ENCODE data around the gene FOXP1. TPM values are rescaled to one million over a fixed set of nuclear protein-coding genes. Genes with fewer than 3 reads are reported as not detected.

FOXP1 gene
- total and polyA plus RNA-seq, 2 donors from 2014 or later: 6.7 to 87.2 TPM

GRCh38 chr3:71039332-71039731 is 544.2 kb downstream of the FOXP1 start:
- Histone ChIP-seq H3K9ac (ENCODE audit: low read length in 3 of 3) (no peak overlapping the region), H3K27ac (ENCODE audit: low read depth in 2 of 2, low read length in 2 of 2) (no peak overlapping the region), H3K4me1 (ENCODE audit: control insufficient read depth in 2 of 3, insufficient read depth in 2 of 3, low read depth in 1 of 3, low read length in 3 of 3) (no peaks in the 10 kb centered on the region), H3K36me3 (ENCODE audit: control insufficient read depth in 2 of 3, insufficient read depth in 3 of 3, low read length in 3 of 3) (peaks cover 2 to 33% (median 9%) of the 10 kb centered on the region in 3 donors), H3K27me3 (ENCODE audit: control insufficient read depth, insufficient read depth, low read length) (no peaks in the 10 kb centered on the region), H3K9me3 (ENCODE audit: control insufficient read depth in 2 of 3, insufficient read depth in 1 of 3, low read length in 3 of 3) (no peaks in the 10 kb centered on the region), H3K4me3 (ENCODE audit: low read length in 3 of 3) (no peak overlapping the region)
- DNase-seq (no peak), FAIRE-seq (no peak)
- intact Hi-C loops (cut with DNase I): no loop called here
- TF ChIP-seq, protein P1, sequence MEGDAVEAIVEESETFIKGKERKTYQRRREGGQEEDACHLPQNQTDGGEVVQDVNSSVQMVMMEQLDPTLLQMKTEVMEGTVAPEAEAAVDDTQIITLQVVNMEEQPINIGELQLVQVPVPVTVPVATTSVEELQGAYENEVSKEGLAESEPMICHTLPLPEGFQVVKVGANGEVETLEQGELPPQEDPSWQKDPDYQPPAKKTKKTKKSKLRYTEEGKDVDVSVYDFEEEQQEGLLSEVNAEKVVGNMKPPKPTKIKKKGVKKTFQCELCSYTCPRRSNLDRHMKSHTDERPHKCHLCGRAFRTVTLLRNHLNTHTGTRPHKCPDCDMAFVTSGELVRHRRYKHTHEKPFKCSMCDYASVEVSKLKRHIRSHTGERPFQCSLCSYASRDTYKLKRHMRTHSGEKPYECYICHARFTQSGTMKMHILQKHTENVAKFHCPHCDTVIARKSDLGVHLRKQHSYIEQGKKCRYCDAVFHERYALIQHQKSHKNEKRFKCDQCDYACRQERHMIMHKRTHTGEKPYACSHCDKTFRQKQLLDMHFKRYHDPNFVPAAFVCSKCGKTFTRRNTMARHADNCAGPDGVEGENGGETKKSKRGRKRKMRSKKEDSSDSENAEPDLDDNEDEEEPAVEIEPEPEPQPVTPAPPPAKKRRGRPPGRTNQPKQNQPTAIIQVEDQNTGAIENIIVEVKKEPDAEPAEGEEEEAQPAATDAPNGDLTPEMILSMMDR (IDR thresholded peaks at IDR 0.05; ENCODE audit: borderline replicate concordance, extremely low read depth, insufficient read depth): no peak

- FAIRE-seq (no peak), DNase-seq (no peak)
- no peaks in the 10 kb centered on the region for H3K4me1 ChIP-seq (ENCODE audit: control insufficient read depth in 2 of 3, insufficient read depth in 2 of 3, low read depth in 1 of 3, low read length in 3 of 3)
- intact Hi-C loops (cut with DNase I): no loop called here
- TF ChIP-seq, protein P1 (IDR thresholded peaks at IDR 0.05; ENCODE audit: borderline replicate concordance, extremely low read depth, insufficient read depth): no peak
- no peak overlapping the region for H3K27ac ChIP-seq (ENCODE audit: low read depth in 2 of 2, low read length in 2 of 2)
- H3K9ac ChIP-seq (ENCODE audit: low read length in 3 of 3): no peak overlapping the region
- H3K4me3 ChIP-seq (ENCODE audit: low read length in 3 of 3): no peak overlapping the region
- no peaks in the 10 kb centered on the region for H3K27me3 ChIP-seq (ENCODE audit: control insufficient read depth, insufficient read depth, low read length)
- H3K9me3 ChIP-seq (ENCODE audit: control insufficient read depth in 2 of 3, insufficient read depth in 1 of 3, low read length in 3 of 3): no peaks in the 10 kb centered on the region
- H3K36me3 ChIP-seq (ENCODE audit: control insufficient read depth in 2 of 3, insufficient read depth in 3 of 3, low read length in 3 of 3): peaks cover 2 to 28% (median 9%) of the 10 kb centered on the region in 3 donors
Observed at GRCh38 chr3:71037775-71038174, 545.8 kb downstream of the FOXP1 start.

DNA sequence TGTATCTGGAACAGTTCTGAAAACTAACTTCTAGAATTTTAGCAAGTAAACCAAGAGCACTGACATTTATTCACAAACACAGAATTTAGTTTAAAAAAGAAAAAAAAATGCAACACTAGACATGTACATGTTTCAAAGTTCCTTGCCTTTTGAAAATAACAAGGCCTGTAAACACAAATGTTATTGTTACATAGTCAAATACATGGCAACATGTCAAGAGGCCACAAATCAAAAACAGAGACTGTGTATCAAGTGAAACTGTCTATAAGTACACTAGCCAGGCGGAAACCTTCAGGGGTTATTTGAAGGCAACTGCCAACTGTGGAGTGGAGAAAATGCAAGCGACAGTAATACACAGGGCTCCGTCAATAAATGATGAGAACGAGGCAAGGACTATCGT is 547.6 kb downstream of the FOXP1 start:
- TF ChIP-seq, protein P1 (IDR thresholded peaks at IDR 0.05; ENCODE audit: borderline replicate concordance, extremely low read depth, insufficient read depth): no peak
- Histone ChIP-seq H3K27ac (ENCODE audit: low read depth in 2 of 2, low read length in 2 of 2) (no peak overlapping the region), H3K36me3 (ENCODE audit: control insufficient read depth in 2 of 3, insufficient read depth in 3 of 3, low read length in 3 of 3) (peaks cover 0 to 21% (median 6%) of the 10 kb centered on the region in 3 donors), H3K4me1 (ENCODE audit: control insufficient read depth in 2 of 3, insufficient read depth in 2 of 3, low read depth in 1 of 3, low read length in 3 of 3) (peaks cover 0 to 3% (median 0%) of the 10 kb centered on the region in 3 donors), H3K9me3 (ENCODE audit: control insufficient read depth in 2 of 3, insufficient read depth in 1 of 3, low read length in 3 of 3) (no peaks in the 10 kb centered on the region), H3K4me3 (ENCODE audit: low read length in 3 of 3) (no peak overlapping the region), H3K27me3 (ENCODE audit: control insufficient read depth, insufficient read depth, low read length) (no peaks in the 10 kb centered on the region), H3K9ac (ENCODE audit: low read length in 3 of 3) (no peak overlapping the region)
- DNase-seq (no peak), FAIRE-seq (no peak)
- intact Hi-C loops (cut with DNase I): no loop called here

DNA sequence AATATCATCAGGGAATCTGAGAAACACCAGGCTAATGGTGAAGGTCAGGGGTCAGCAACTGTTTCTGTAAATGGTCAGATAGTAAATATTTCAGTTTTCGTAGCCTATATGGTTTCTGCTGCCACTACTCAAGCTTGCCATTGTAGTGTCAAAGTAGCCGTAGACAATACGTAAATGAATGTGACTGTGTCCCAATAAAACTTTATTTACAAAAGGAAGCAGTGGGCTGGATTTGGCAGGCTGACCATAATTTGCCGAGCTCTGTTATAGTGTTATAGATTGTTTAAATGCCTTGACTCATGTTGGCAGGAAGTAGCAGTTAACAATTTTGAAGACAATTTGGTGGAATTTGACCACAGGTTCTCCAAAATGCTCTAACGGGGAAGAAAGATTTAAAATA is 548.2 kb downstream of the FOXP1 start:
- TF ChIP-seq, protein P1 (IDR thresholded peaks at IDR 0.05; ENCODE audit: borderline replicate concordance, extremely low read depth, insufficient read depth): no peak
- intact Hi-C loops (cut with DNase I): no loop called here
- H3K36me3 ChIP-seq (ENCODE audit: control insufficient read depth in 2 of 3, insufficient read depth in 3 of 3, low read length in 3 of 3): peaks cover 0 to 16% (median 2%) of the 10 kb centered on the region in 3 donors
- H3K4me3 ChIP-seq (ENCODE audit: low read length in 3 of 3): no peak overlapping the region
- H3K4me1 ChIP-seq (ENCODE audit: control insufficient read depth in 2 of 3, insufficient read depth in 2 of 3, low read depth in 1 of 3, low read length in 3 of 3): peaks cover 0 to 3% (median 0%) of the 10 kb centered on the region in 3 donors
- no peak overlapping the region for H3K27ac ChIP-seq (ENCODE audit: low read depth in 2 of 2, low read length in 2 of 2)
- FAIRE-seq (no peak), DNase-seq (no peak)
- H3K27me3 ChIP-seq (ENCODE audit: control insufficient read depth, insufficient read depth, low read length): no peaks in the 10 kb centered on the region
- no peaks in the 10 kb centered on the region for H3K9me3 ChIP-seq (ENCODE audit: control insufficient read depth in 2 of 3, insufficient read depth in 1 of 3, low read length in 3 of 3)
- no peak overlapping the region for H3K9ac ChIP-seq (ENCODE audit: low read length in 3 of 3)
